Activated B cell treated with CpG ODN at 0.5 μM for 24 hours (primary cell): ENCODE measurements around the gene CYB5A. TPM values are rescaled to one million over a fixed set of nuclear protein-coding genes. Genes with fewer than 3 reads are reported as not detected.
A peak's percentile ranks its signal among the peaks of the same experiment; 100 is the strongest.

ENCODE experiments used
- ATAC-seq: fragments of 200-7000 bp; cut with Tn5 transposase; one replicate; pipeline ENCODE4 v1.10.0; 2021; ENCODE audit warnings: low read depth, mild to moderate bottlenecking, moderate library complexity
- CTCF ChIA-PET: fragments of 350-600 bp; sonication (Branson Sonifier 250); formaldehyde crosslinking; loops from one replicate; lab custom pipeline; 2021; ENCODE audit warnings: antibody characterized with exemption; lab: Charles Lee
- POLR2A ChIA-PET: fragments of 350-600 bp; sonication (Branson Sonifier 250); formaldehyde crosslinking; loops from one replicate; lab custom pipeline; 2021; ENCODE audit warnings: antibody characterized with exemption; lab: Charles Lee
- DNase-seq: peaks from one replicate; pipeline ENCODE4 v3.0.0; 2022
- H3K27ac Mint-ChIP-seq: one replicate; pipeline ENCODE4 v1.8.0; 2020; ENCODE audit warnings: mixed read lengths
- H3K27me3 Mint-ChIP-seq: one replicate; pipeline ENCODE4 v1.8.0; 2021; ENCODE audit warnings: mixed read lengths
- H3K36me3 Mint-ChIP-seq: one replicate; pipeline ENCODE4 v1.8.0; 2021; ENCODE audit warnings: low read depth, mixed read lengths
- H3K4me1 Mint-ChIP-seq: one replicate; pipeline ENCODE4 v1.8.0; 2021; ENCODE audit warnings: mixed read lengths
- H3K4me3 Mint-ChIP-seq: one replicate; pipeline ENCODE4 v1.8.0; 2020; ENCODE audit warnings: mild to moderate bottlenecking, mixed read lengths
- H3K9me3 Mint-ChIP-seq: one replicate; pipeline ENCODE4 v1.8.0; 2020; ENCODE audit warnings: mixed read lengths
- intact Hi-C: fragments of 100-400 bp; cut with micrococcal nuclease; formaldehyde crosslinking; loops from one replicate; pipeline ENCODE4 v1.15.1; 2024
- total RNA-seq: library from RNA; stranded (reverse); gene quantifications from 2 replicates; pipeline ENCODE4 v1.2.3, GENCODE V29; 2022
- TF ChIP-seq, protein P1 (sequence below): fragments of 200-600 bp; IDR thresholded peaks from one replicate; pipeline ENCODE4 v1.8.0; 2022; ENCODE audit warnings: antibody characterized with exemption, mild to moderate bottlenecking

CYB5A gene
- total RNA-seq, 1 donor from 2014 or later: 47.2 TPM

DNA sequence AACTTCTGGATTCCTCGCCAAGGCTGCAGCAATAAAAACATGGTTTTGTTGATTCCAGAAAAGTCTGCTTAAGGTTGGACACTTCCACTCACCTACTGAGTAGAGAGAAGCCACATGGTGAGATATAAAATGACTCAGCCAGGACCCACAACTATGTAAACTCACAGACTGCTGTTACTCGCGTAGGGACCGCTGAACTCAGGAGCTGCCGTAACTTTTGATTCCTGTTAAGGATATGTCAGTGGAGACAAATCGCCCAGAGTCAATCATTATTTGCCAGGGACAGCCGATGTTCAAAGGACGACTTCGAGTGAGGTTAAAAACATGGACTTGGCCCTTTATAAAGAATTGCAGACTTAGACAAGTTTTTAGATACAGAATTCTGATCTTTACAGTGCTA lies 25.6 kb downstream of the CYB5A start:
- Mint-ChIP-seq H3K27me3 (no peaks in the 10 kb centered on the region), H3K36me3 (peaks cover 30% of the 10 kb centered on the region), H3K27ac (peak overlapping the region; percentile 22), H3K4me3 (no peak overlapping the region), H3K9me3 (no peaks in the 10 kb centered on the region), H3K4me1 (peaks cover 51% of the 10 kb centered on the region)
- DNase-seq (no peak), ATAC-seq (no peak)
- intact Hi-C loops: no loop called here
- TF ChIP-seq, protein P1, sequence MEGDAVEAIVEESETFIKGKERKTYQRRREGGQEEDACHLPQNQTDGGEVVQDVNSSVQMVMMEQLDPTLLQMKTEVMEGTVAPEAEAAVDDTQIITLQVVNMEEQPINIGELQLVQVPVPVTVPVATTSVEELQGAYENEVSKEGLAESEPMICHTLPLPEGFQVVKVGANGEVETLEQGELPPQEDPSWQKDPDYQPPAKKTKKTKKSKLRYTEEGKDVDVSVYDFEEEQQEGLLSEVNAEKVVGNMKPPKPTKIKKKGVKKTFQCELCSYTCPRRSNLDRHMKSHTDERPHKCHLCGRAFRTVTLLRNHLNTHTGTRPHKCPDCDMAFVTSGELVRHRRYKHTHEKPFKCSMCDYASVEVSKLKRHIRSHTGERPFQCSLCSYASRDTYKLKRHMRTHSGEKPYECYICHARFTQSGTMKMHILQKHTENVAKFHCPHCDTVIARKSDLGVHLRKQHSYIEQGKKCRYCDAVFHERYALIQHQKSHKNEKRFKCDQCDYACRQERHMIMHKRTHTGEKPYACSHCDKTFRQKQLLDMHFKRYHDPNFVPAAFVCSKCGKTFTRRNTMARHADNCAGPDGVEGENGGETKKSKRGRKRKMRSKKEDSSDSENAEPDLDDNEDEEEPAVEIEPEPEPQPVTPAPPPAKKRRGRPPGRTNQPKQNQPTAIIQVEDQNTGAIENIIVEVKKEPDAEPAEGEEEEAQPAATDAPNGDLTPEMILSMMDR: no peak
- POLR2A ChIA-PET: no interaction called here
- CTCF ChIA-PET: no interaction called here

DNA sequence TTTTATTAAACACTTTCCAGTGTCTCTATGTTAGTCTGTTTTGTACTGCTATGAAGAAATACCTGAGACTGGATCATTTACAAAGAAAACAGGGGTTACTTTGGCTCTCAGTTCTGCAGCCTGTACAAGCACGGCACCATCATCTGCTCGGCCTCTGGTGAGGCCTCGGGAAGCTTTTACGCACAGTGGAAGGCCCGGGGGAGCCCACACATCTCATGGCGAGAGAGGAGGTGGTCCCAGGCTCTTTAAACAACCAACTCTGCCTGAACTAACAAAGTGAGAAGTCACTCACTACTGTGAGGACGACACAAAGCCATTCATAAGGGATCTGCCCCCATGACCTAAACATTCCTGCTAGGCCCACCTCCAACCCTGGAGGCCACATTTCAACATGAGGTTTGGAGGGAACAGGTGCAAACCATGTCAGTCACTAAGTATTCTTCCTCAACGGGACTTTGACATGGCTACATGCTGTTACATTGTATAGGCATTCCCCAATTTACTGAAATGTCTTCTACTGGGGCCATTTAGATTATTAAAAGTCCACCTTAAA lies 26.1 kb downstream of the CYB5A start:
- no peak for DNase-seq
- TF ChIP-seq, protein P1: no peak
- ChIA-PET CTCF (no interaction called here), POLR2A (no interaction called here)
- no peaks in the 10 kb centered on the region for H3K27me3 Mint-ChIP-seq
- ATAC-seq: no peak
- H3K27ac Mint-ChIP-seq: peak overlapping the region; percentile 86
- peaks cover 46% of the 10 kb centered on the region for H3K4me1 Mint-ChIP-seq
- peaks cover 35% of the 10 kb centered on the region for H3K36me3 Mint-ChIP-seq
- no peaks in the 10 kb centered on the region for H3K9me3 Mint-ChIP-seq
- no peak overlapping the region for H3K4me3 Mint-ChIP-seq
- intact Hi-C loops: loop anchor here (2.0 kb wide), 1 partner anchor 77 kb away; no protein-coding TSS in a partner anchor

DNA sequence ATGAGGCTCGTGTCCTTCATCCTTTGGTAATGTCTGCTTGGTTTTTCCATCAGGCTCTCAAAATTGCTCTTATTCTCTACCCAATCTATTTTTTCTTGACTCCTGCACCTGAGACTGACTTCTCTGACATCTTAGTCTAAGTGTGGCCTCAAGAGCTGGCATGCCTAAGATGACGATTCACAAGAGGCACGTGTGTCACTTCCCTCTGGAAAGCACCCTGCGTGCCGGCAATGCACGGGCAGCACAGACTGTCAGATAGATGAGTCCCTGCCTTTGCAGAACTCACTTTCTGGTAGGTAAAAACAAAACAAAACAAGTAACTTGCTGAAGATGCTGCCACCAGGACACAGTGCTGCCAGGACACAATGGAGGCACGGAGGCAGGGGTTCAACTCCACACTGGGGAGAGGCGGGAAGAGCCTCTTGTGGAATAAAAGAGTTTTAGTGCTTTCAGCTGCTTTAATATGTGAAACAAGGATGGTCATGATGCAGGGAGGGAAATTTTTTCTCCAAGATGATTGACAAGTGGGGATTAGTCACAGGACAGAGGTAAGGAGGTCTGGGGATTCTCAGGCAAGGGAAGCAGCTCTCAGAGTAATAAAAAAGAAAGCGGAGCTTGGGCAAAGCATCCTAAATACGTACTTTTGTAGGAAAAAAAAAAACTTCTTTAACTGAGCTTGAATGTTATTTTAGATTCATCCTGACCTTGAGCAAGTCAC lies 27.3 kb downstream of the CYB5A start:
- Mint-ChIP-seq H3K36me3 (peaks cover 44% of the 10 kb centered on the region), H3K27ac (peak overlapping the region; percentile 86), H3K4me1 (peaks cover 36% of the 10 kb centered on the region), H3K4me3 (peak overlapping the region; percentile 59), H3K9me3 (no peaks in the 10 kb centered on the region), H3K27me3 (no peaks in the 10 kb centered on the region)
- peak; percentile 99 for ATAC-seq
- intact Hi-C loops: loop anchor here (1.0 to 2.0 kb wide), 5 partner anchors 16 to 116 kb away; partner anchors contain the start of gene TIMM21
- TF ChIP-seq, protein P1: no peak
- ChIA-PET CTCF (interaction anchor here (0.9 to 1.2 kb wide), 3 partner anchors 9 to 77 kb away, joined by 3 read pairs; no protein-coding TSS in a partner anchor), POLR2A (interaction anchor here (0.7 to 1.1 kb wide), 4 partner anchors 10 to 232 kb away, joined by 3 to 5 read pairs (median 3); partner anchors contain the start of gene CNDP2)
- peak; percentile 30 for DNase-seq

DNA sequence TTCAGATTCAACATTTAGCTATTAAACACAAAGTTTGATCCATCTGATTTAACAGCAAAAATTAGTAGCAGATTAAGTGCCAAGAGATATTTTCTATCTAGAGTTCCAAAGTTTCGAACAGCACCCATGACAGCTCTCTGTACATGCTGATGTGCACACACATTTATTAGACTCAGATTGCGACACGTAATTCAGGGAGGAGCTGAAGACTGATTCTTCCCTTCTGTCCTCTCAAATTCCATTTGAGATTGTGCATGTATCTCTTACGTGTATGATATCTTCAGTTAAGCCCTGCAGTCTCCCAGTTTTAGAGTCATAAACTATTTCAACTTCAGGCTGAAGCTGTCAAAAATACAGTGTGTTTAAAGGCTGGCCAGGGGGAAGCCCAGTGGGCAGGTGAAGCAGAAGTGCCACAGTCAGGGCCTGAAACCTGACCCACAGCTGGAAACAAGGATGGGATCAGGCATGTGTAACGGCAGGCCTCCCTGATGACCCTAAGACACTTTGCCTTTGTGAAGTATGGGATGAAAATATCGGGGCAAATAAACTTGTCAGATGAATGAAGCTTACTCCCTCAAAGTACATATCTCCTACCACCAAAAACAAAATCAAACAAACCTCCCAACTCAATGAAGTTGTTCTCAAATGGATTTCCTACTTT lies 30.6 kb downstream of the CYB5A start:
- no peak overlapping the region for H3K27ac Mint-ChIP-seq
- peaks cover 21% of the 10 kb centered on the region for H3K4me1 Mint-ChIP-seq
- no peak overlapping the region for H3K4me3 Mint-ChIP-seq
- TF ChIP-seq, protein P1: no peak
- ChIA-PET CTCF (no interaction called here), POLR2A (interaction anchor here (1.2 kb wide), 1 partner anchor 29 kb away, joined by 3 read pairs; no protein-coding TSS in a partner anchor)
- no peaks in the 10 kb centered on the region for H3K27me3 Mint-ChIP-seq
- no peak for DNase-seq
- no peaks in the 10 kb centered on the region for H3K9me3 Mint-ChIP-seq
- no peak for ATAC-seq
- intact Hi-C loops: no loop called here
- peaks cover 64% of the 10 kb centered on the region for H3K36me3 Mint-ChIP-seq

DNA sequence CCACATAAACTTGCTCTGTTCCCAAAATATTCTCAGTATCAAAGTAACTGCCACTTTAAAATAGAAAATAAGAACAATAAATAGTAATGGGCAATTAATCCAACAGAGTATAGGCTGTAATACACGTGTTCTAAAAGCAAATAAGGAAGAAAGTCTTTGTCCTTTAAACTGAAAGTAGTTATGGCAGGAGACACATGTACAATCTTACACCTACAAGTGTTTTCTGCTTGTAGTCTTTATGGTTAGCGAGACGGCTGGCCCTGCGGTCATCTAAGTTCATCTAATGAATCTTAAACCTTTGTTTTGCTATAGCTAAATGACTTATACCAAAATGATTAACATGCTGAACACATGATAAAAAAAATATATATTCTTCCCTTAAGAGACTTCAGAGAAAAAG lies 32.4 kb downstream of the CYB5A start:
- H3K27ac Mint-ChIP-seq: no peak overlapping the region
- H3K36me3 Mint-ChIP-seq: peaks cover 71% of the 10 kb centered on the region
- DNase-seq: no peak
- TF ChIP-seq, protein P1: no peak
- ChIA-PET POLR2A (no interaction called here), CTCF (no interaction called here)
- intact Hi-C loops: no loop called here
- no peak overlapping the region for H3K4me3 Mint-ChIP-seq
- no peaks in the 10 kb centered on the region for H3K9me3 Mint-ChIP-seq
- no peaks in the 10 kb centered on the region for H3K27me3 Mint-ChIP-seq
- H3K4me1 Mint-ChIP-seq: peaks cover 7% of the 10 kb centered on the region
- ATAC-seq: no peak
